ENCODE measurements around the gene SPNS1. TPM values are rescaled to one million over a fixed set of nuclear protein-coding genes. Genes with fewer than 3 reads are reported as not detected.

The SPNS1 gene
- total and polyA plus RNA-seq, 2 of the 8 experiments (the other 6 are each of a cell fraction or from before 2014, with no cell fraction given): 48.8 to 66.9 TPM

DNA sequence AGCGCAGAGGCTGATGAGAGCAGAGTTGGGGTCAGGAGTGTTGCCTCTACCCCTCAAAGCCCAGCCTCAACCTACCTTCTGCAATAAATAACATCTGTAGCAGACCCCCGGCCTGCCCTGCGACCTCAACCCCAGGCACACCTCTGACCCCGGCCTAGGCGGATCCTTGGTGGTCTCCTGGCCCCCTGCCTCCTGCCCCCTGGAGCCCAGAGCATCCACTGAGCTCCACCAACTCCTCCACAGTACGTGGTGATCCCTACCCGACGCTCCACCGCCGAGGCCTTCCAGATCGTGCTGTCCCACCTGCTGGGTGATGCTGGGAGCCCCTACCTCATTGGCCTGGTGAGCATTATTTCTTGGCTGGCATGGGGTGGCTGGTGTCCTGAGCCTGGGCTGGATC, 8.4 kb downstream of the SPNS1 start (continued):
- TF ChIP-seq BACH1 (IDR thresholded peaks at IDR 0.05; ENCODE audit: low read length) (no peak), TEAD4 (IDR thresholded peaks at IDR 0.05; ENCODE audit: low read depth, low read length) (no peak), CBX8 (IDR thresholded peaks at IDR 0.05; ENCODE audit: borderline replicate concordance, low read depth, low read length) (no peak), EGR1 (IDR thresholded peaks at IDR 0.05; ENCODE audit: borderline replicate concordance, low read depth, low read length) (no peak)

Data from H1 (cell line).